ENCODE results near the gene SUSD1.
"Not testable (repeated sequence)": the region's sequence is repeated elsewhere in the genome, so short reads cannot be mapped to it uniquely, and the experiment has no call there.

Gene SUSD1

GRCh38 chr9:112173489-112174221 is 1.4 kb downstream of the SUSD1 start:
- no peak for DNase-seq (ENCODE audit: low read depth)

GRCh38 chr9:112170968-112171367 is 4.1 kb downstream of the SUSD1 start:
- DNase-seq (ENCODE audit: low read depth) = no peak

- DNase-seq (ENCODE audit: low read depth) = no peak
Observed at GRCh38 chr9:112170235-112170634, 4.9 kb downstream of the SUSD1 start.

- no peak for DNase-seq (ENCODE audit: low read depth)
Observed at GRCh38 chr9:112169368-112169767, 5.7 kb downstream of the SUSD1 start.

GRCh38 chr9:112168197-112168596 is 6.9 kb downstream of the SUSD1 start:
- DNase-seq (ENCODE audit: low read depth) = no peak

GRCh38 chr9:112166176-112167140 is 8.6 kb downstream of the SUSD1 start:
- no peak for DNase-seq (ENCODE audit: low read depth)

- DNase-seq (ENCODE audit: low read depth) = no peak
Observed at GRCh38 chr9:112162621-112163413, 12.3 kb downstream of the SUSD1 start.

GRCh38 chr9:112159781-112160180 is 15.3 kb downstream of the SUSD1 start:
- no peak for DNase-seq (ENCODE audit: low read depth)

GRCh38 chr9:112158656-112159367 is 16.3 kb downstream of the SUSD1 start:
- DNase-seq (ENCODE audit: low read depth) = no peak

- no peak for DNase-seq (ENCODE audit: low read depth)
Observed at GRCh38 chr9:112157961-112158360, 17.1 kb downstream of the SUSD1 start.

- no peak for DNase-seq (ENCODE audit: low read depth)
Observed at GRCh38 chr9:112157087-112157486, 18.0 kb downstream of the SUSD1 start.

GRCh38 chr9:112149211-112149610 is 25.9 kb downstream of the SUSD1 start:
- DNase-seq (ENCODE audit: low read depth) = no peak

- peak; percentile 14 for DNase-seq (ENCODE audit: low read depth)
Observed at GRCh38 chr9:112145886-112146285, 29.2 kb downstream of the SUSD1 start.

- DNase-seq (ENCODE audit: low read depth) = no peak
Observed at GRCh38 chr9:112144807-112145206, 30.3 kb downstream of the SUSD1 start.

- DNase-seq (ENCODE audit: low read depth) = no peak
Observed at GRCh38 chr9:112142420-112142819, 32.7 kb downstream of the SUSD1 start.

GRCh38 chr9:112140936-112141335 is 34.2 kb downstream of the SUSD1 start:
- no peak for DNase-seq (ENCODE audit: low read depth)

- no peak for DNase-seq (ENCODE audit: low read depth)
Observed at GRCh38 chr9:112137066-112137465, 38.0 kb downstream of the SUSD1 start.

GRCh38 chr9:112135706-112136105 is 39.4 kb downstream of the SUSD1 start:
- no peak for DNase-seq (ENCODE audit: low read depth)

- DNase-seq (ENCODE audit: low read depth) = not testable (repeated sequence)
Observed at GRCh38 chr9:112133806-112134205, 41.3 kb downstream of the SUSD1 start.

- no peak for DNase-seq (ENCODE audit: low read depth)
Observed at GRCh38 chr9:112132356-112132755, 42.7 kb downstream of the SUSD1 start.

- no peak for DNase-seq (ENCODE audit: low read depth)
Observed at GRCh38 chr9:112130997-112131396, 44.1 kb downstream of the SUSD1 start.

GRCh38 chr9:112130347-112130746 is 44.8 kb downstream of the SUSD1 start:
- no peak for DNase-seq (ENCODE audit: low read depth)
